K562 (cell line): ENCODE measurements around the gene HDAC3. TPM values are rescaled to one million over a fixed set of nuclear protein-coding genes. Genes with fewer than 3 reads are reported as not detected.
A peak's percentile ranks its signal among the peaks of the same experiment; 100 is the strongest.

ENCODE experiments used
- ATF7 ChIP-seq: fragments of 450-650 bp; IDR thresholded peaks from 2 replicates; pipeline ENCODE4 v1.7.1; 2014; ENCODE audit warnings: mild to moderate bottlenecking, moderate library complexity
- FOXM1 ChIP-seq, 2 experiments: fragments of 450-650 bp in 1 of 2; sonication (generic) in 1 of 2; formaldehyde crosslinking in 1 of 2; IDR thresholded peaks; 2 replicates each; pipeline versions ENCODE4 v1.6.1 to v1.9.0; 2017 to 2022; ENCODE audit warnings: low read depth in 2 of 2, mild to moderate bottlenecking in 2 of 2, missing genetic modification reagents in 1 of 2, moderate library complexity in 1 of 2
- GATA2 ChIP-seq: sonication (generic); formaldehyde crosslinking; IDR thresholded peaks from 2 replicates; pipeline ENCODE4 v1.4.0; 2020; ENCODE audit warnings: mild to moderate bottlenecking, missing genetic modification reagents
- NCOA2 ChIP-seq, 2 experiments: fragments of 450-650 bp; IDR thresholded peaks; 2 replicates each; pipeline ENCODE4 v1.6.1; 2018; ENCODE audit warnings: mild to moderate bottlenecking in 2 of 2, moderate library complexity in 1 of 2; ENCODE audit not compliant: partially characterized antibody in 2 of 2
- NFE2 ChIP-seq: IDR thresholded peaks from 2 replicates; pipeline ENCODE4 v1.6.1; 2014; ENCODE audit warnings: antibody characterized with exemption, low read depth
- ZC3H8 ChIP-seq: fragments of 450-650 bp; IDR thresholded peaks from 2 replicates; pipeline ENCODE4 v1.6.1; 2017
- ZMIZ1 ChIP-seq, 2 experiments: fragments of 150-350 bp in 1 of 2; IDR thresholded peaks; 2 replicates each; pipeline ENCODE4 v1.6.1; 2012 to 2016; ENCODE audit warnings: low read depth in 2 of 2, low read length in 2 of 2, mild to moderate bottlenecking in 1 of 2, moderate library complexity in 1 of 2
- polyA plus RNA-seq, 8 experiments: library from polyadenylated mRNA; depleted of rRNA in 4 of 8; stranded (reverse) in 5 of 8; unstranded in 3 of 8; fragments of >200 nt; fragmentation: Nextera tagmentation in 2 of 8; fragmentation: Illumina TruSeq in 1 of 8; extraction: Ambion mirVana in 2 of 8; extraction: Trizol in 1 of 8; gene quantifications; 2 replicates each; pipeline versions ENCODE4 v1.2.1 to v1.2.3, GENCODE V29; 2011 to 2014; ENCODE audit warnings: inconsistent platforms in 1 of 8, missing spikeins in 1 of 8
- total RNA-seq, 7 experiments: library from RNA; depleted of rRNA in 6 of 7; stranded (reverse); fragments of >200 nt in 6 of 7; fragmentation: Illumina TruSeq in 2 of 7; extraction: Trizol in 2 of 7; gene quantifications; 2 replicates each; pipeline versions ENCODE4 v1.2.1 to v1.2.3, GENCODE V29; 2011 to 2021; ENCODE audit warnings: low replicate concordance in 1 of 7
- TF ChIP-seq, protein P1 (sequence below): fragments of 200-600 bp; sonication (generic); IDR thresholded peaks from one replicate; pipeline ENCODE4 v1.6.1; 2012; ENCODE audit warnings: mild to moderate bottlenecking, low read depth, low read length, inconsistent platforms
- TF ChIP-seq, protein P2 (sequence below): fragments of 450-650 bp; formaldehyde crosslinking; IDR thresholded peaks from 2 replicates; pipeline ENCODE4 v1.4.0; 2020; ENCODE audit warnings: mild to moderate bottlenecking, moderate library complexity

Gene HDAC3
- total and polyA plus RNA-seq, 9 of the 15 experiments (the other 6 are each of a cell fraction or from before 2014, with no cell fraction given), result 89.7 to 191 (median 119) TPM

DNA sequence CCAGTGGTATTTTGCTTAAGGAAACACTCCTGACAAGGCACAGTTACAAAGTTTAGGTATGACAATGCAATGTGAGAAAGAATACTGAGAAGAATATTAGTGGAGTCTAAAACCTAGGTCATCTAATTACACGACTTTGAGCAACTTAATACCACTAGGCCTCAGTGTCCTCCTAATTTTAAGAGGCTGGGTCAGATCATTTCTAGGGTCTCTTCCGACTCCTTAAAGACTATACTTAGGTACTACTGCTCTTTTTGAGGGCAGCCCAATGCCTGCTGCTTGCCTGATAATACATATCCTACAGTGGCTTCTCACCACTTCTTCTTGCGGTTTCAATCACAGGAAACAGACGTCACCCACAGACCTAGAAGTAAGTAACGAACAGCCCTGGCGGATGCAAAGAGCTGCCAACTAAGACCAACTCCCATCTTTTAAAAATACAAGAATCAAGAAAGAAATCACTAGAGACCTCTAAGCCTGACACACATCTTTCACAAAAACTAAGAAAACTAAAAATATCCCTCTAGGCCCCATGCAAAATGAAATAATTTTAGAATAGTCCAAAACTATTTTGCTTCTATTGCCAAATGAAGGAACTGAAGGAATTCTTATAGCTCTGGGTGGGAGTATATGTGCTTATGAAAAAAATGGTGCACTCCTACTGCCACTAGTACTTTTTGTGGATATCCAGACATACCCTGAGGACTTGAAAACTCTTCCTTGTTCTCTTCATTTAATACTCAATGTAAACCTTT lies 30.9 kb downstream of the HDAC3 start (continued):
- TF ChIP-seq, protein P1, sequence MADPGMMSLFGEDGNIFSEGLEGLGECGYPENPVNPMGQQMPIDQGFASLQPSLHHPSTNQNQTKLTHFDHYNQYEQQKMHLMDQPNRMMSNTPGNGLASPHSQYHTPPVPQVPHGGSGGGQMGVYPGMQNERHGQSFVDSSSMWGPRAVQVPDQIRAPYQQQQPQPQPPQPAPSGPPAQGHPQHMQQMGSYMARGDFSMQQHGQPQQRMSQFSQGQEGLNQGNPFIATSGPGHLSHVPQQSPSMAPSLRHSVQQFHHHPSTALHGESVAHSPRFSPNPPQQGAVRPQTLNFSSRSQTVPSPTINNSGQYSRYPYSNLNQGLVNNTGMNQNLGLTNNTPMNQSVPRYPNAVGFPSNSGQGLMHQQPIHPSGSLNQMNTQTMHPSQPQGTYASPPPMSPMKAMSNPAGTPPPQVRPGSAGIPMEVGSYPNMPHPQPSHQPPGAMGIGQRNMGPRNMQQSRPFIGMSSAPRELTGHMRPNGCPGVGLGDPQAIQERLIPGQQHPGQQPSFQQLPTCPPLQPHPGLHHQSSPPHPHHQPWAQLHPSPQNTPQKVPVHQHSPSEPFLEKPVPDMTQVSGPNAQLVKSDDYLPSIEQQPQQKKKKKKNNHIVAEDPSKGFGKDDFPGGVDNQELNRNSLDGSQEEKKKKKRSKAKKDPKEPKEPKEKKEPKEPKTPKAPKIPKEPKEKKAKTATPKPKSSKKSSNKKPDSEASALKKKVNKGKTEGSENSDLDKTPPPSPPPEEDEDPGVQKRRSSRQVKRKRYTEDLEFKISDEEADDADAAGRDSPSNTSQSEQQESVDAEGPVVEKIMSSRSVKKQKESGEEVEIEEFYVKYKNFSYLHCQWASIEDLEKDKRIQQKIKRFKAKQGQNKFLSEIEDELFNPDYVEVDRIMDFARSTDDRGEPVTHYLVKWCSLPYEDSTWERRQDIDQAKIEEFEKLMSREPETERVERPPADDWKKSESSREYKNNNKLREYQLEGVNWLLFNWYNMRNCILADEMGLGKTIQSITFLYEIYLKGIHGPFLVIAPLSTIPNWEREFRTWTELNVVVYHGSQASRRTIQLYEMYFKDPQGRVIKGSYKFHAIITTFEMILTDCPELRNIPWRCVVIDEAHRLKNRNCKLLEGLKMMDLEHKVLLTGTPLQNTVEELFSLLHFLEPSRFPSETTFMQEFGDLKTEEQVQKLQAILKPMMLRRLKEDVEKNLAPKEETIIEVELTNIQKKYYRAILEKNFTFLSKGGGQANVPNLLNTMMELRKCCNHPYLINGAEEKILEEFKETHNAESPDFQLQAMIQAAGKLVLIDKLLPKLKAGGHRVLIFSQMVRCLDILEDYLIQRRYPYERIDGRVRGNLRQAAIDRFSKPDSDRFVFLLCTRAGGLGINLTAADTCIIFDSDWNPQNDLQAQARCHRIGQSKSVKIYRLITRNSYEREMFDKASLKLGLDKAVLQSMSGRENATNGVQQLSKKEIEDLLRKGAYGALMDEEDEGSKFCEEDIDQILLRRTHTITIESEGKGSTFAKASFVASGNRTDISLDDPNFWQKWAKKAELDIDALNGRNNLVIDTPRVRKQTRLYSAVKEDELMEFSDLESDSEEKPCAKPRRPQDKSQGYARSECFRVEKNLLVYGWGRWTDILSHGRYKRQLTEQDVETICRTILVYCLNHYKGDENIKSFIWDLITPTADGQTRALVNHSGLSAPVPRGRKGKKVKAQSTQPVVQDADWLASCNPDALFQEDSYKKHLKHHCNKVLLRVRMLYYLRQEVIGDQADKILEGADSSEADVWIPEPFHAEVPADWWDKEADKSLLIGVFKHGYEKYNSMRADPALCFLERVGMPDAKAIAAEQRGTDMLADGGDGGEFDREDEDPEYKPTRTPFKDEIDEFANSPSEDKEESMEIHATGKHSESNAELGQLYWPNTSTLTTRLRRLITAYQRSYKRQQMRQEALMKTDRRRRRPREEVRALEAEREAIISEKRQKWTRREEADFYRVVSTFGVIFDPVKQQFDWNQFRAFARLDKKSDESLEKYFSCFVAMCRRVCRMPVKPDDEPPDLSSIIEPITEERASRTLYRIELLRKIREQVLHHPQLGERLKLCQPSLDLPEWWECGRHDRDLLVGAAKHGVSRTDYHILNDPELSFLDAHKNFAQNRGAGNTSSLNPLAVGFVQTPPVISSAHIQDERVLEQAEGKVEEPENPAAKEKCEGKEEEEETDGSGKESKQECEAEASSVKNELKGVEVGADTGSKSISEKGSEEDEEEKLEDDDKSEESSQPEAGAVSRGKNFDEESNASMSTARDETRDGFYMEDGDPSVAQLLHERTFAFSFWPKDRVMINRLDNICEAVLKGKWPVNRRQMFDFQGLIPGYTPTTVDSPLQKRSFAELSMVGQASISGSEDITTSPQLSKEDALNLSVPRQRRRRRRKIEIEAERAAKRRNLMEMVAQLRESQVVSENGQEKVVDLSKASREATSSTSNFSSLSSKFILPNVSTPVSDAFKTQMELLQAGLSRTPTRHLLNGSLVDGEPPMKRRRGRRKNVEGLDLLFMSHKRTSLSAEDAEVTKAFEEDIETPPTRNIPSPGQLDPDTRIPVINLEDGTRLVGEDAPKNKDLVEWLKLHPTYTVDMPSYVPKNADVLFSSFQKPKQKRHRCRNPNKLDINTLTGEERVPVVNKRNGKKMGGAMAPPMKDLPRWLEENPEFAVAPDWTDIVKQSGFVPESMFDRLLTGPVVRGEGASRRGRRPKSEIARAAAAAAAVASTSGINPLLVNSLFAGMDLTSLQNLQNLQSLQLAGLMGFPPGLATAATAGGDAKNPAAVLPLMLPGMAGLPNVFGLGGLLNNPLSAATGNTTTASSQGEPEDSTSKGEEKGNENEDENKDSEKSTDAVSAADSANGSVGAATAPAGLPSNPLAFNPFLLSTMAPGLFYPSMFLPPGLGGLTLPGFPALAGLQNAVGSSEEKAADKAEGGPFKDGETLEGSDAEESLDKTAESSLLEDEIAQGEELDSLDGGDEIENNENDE, result no peak
- TF ChIP-seq ZMIZ1 (IDR thresholded peaks at IDR 0.05; ENCODE audit: low read depth in 2 of 2, low read length in 2 of 2) (peak in 1 of 2 experiments; percentile 96; a peak in 2 of 4 replicates), ATF7 (peak; percentile 92), GATA2 (CRISPR knock-in tag) (peak; percentile 81), NFE2 (0 out of 2 replicates have a peak, but pooled peaks have one; percentile 22), FOXM1 (IDR thresholded peaks at IDR 0.05; ENCODE audit: low read depth) (peak; percentile 86), FOXM1 (CRISPR knock-in tag; IDR thresholded peaks at IDR 0.05; ENCODE audit: low read depth) (no peak), NCOA2 (IDR thresholded peaks at IDR 0.05; ENCODE audit: partially characterized antibody in 2 of 2) (peak; percentile 8 to 63), ZC3H8 (no peak)
- TF ChIP-seq, protein P2, sequence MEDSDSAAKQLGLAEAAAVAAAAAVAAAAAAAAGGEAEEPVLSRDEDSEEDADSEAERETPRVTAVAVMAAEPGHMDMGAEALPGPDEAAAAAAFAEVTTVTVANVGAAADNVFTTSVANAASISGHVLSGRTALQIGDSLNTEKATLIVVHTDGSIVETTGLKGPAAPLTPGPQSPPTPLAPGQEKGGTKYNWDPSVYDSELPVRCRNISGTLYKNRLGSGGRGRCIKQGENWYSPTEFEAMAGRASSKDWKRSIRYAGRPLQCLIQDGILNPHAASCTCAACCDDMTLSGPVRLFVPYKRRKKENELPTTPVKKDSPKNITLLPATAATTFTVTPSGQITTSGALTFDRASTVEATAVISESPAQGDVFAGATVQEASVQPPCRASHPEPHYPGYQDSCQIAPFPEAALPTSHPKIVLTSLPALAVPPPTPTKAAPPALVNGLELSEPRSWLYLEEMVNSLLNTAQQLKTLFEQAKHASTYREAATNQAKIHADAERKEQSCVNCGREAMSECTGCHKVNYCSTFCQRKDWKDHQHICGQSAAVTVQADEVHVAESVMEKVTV, result peak; percentile 17; the same call in 1 of the 2 replicates
